Hypothalamus (tissue), 51 donors: ENCODE results near the gene NFATC2.
"Not testable (repeated sequence)": the region's sequence is repeated elsewhere in the genome, so short reads cannot be mapped to it uniquely, and the experiment has no call there.

ENCODE experiments used
- DNase-seq, 51 donors: peaks; one replicate each; lab custom pipeline; 2025; lab: John Stamatoyannopoulos, UW

NFATC2 gene

GRCh38 chr20:51542033-51542570 is 417 bp downstream of the NFATC2 start:
- peak in 4 of 51 donors; percentile 7 to 12 (median 10) for DNase-seq

- DNase-seq, result peak in 36 of 51 donors; percentile 14 to 83 (median 50)
Observed at GRCh38 chr20:51541189-51542032, 1.1 kb downstream of the NFATC2 start.

- DNase-seq, result no peak
Observed at GRCh38 chr20:51540580-51540979, 1.9 kb downstream of the NFATC2 start.

GRCh38 chr20:51540074-51540473 is 2.4 kb downstream of the NFATC2 start:
- DNase-seq, result not testable (repeated sequence)

GRCh38 chr20:51536116-51537069 is 6.1 kb downstream of the NFATC2 start:
- DNase-seq, result no peak

- DNase-seq, result no peak
Observed at GRCh38 chr20:51535674-51536073, 6.8 kb downstream of the NFATC2 start.

- DNase-seq, result peak in 2 of 51 donors; percentile 9 to 32
Observed at GRCh38 chr20:51535075-51535386, 7.5 kb downstream of the NFATC2 start.

GRCh38 chr20:51533291-51534172 is 9.0 kb downstream of the NFATC2 start:
- peak in 1 of 51 donors; percentile 2 for DNase-seq

- peak in 43 of 51 donors; percentile 11 to 74 (median 40) for DNase-seq
Observed at GRCh38 chr20:51532577-51533191, 9.8 kb downstream of the NFATC2 start.

GRCh38 chr20:51531712-51532456 is 10.6 kb downstream of the NFATC2 start:
- no peak for DNase-seq

GRCh38 chr20:51531141-51531710 is 11.3 kb downstream of the NFATC2 start:
- peak in 1 of 51 donors; percentile 13 for DNase-seq

GRCh38 chr20:51529758-51530157 is 12.8 kb downstream of the NFATC2 start:
- no peak for DNase-seq

GRCh38 chr20:51529081-51529681 is 13.3 kb downstream of the NFATC2 start:
- no peak for DNase-seq

- no peak for DNase-seq
Observed at GRCh38 chr20:51528263-51529027, 14.1 kb downstream of the NFATC2 start.

GRCh38 chr20:51526754-51527153 is 15.8 kb downstream of the NFATC2 start:
- no peak for DNase-seq

GRCh38 chr20:51526106-51526470 is 16.4 kb downstream of the NFATC2 start:
- no peak for DNase-seq
